Astrocyte (in vitro differentiated cells and primary cell): ENCODE data around the gene PARD3B.

Source experiments
- EZH2 ChIP-seq: IDR thresholded peaks from 2 replicates; pipeline ENCODE4 v1.6.1; 2012; ENCODE audit warnings: mild to moderate bottlenecking, low read length, inconsistent platforms; ENCODE audit not compliant: insufficient read depth
- TF ChIP-seq, protein P1 (sequence below): IDR thresholded peaks from 2 replicates; pipeline ENCODE4 v1.5.1; 2011; ENCODE audit warnings: low read depth, mild to moderate bottlenecking, inconsistent platforms, low read length, moderate library complexity; ENCODE audit not compliant: insufficient read depth

DNA sequence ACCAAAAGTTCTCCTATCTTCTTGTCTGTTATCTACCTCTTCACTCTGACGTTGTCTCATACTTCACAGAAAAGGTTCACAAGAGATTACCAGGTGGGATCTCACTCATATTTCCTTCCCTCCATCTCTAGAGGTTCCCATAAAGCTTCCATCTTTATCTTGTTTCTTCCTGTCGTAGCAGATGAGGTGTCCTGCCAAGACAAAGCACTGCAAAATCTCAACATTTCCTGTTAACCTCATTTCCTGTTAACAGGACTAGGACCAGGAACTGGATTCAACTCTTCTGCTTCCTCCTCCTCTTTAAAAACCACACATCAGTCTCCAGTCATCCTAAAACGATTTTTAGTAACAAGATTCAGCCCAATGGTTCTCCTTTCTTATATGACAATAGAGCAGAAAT, 624.2 kb downstream of the PARD3B start:
- TF ChIP-seq, protein P1, sequence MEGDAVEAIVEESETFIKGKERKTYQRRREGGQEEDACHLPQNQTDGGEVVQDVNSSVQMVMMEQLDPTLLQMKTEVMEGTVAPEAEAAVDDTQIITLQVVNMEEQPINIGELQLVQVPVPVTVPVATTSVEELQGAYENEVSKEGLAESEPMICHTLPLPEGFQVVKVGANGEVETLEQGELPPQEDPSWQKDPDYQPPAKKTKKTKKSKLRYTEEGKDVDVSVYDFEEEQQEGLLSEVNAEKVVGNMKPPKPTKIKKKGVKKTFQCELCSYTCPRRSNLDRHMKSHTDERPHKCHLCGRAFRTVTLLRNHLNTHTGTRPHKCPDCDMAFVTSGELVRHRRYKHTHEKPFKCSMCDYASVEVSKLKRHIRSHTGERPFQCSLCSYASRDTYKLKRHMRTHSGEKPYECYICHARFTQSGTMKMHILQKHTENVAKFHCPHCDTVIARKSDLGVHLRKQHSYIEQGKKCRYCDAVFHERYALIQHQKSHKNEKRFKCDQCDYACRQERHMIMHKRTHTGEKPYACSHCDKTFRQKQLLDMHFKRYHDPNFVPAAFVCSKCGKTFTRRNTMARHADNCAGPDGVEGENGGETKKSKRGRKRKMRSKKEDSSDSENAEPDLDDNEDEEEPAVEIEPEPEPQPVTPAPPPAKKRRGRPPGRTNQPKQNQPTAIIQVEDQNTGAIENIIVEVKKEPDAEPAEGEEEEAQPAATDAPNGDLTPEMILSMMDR: no peak
- no peak for TF ChIP-seq EZH2
